C4-2B (cell line): Measurements from ENCODE around the gene COG7.

Experiments
- CTCF ChIP-seq: fragments of 450-650 bp; conservative IDR thresholded peaks from 2 replicates; pipeline ENCODE4 v1.5.1; 2017; ENCODE audit warnings: mild to moderate bottlenecking
- ZFX ChIP-seq: fragments of 450-650 bp; IDR thresholded peaks from 2 replicates; pipeline ENCODE4 v1.6.1; 2017

- TF ChIP-seq CTCF (no peak), ZFX (no peak)
These were observed 29.4 kb downstream of the COG7 start for GRCh38 chr16:23423496-23424049.
